HG02763 (cell line): Measurements from ENCODE around the gene CAB39L.

Experiments used
- ATAC-seq: cut with Tn5 transposase; IDR thresholded peaks from one replicate; pipeline ENCODE4 v1.9.1; 2021; ENCODE audit warnings: mild to moderate bottlenecking, moderate library complexity; ENCODE audit not compliant: unreplicated experiment

Gene CAB39L

GRCh38 chr13:49443357-49443703 is 534 bp downstream of the CAB39L start:
- ATAC-seq = no peak

GRCh38 chr13:49441846-49442245 is 2.0 kb downstream of the CAB39L start:
- no peak for ATAC-seq

- no peak for ATAC-seq
Measured at GRCh38 chr13:49441312-49441711, 2.6 kb downstream of the CAB39L start.

GRCh38 chr13:49439609-49440008 is 4.3 kb downstream of the CAB39L start:
- ATAC-seq = no peak

DNA sequence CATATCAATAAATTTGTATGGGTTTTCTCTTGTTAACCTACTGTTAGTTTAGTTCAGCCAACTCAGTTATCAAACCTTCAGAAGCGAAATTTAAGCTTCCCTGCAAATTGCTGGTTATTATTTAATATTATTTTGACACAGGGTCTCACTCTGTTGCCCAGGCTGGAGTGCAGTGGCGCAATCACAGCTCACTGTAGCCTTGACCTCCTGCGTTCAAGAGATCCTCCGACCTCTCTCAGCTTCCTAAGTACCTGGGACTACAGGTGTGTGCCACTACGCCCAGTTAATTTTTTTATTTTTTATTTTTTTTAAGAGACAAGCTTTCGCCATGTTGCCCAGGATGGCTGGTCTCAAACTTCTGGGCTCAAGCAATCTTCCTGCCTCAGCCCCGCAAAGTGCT is 6.2 kb downstream of the CAB39L start:
- no peak for ATAC-seq

- no peak for ATAC-seq
Measured at GRCh38 chr13:49436890-49437289, 7.0 kb downstream of the CAB39L start.

DNA sequence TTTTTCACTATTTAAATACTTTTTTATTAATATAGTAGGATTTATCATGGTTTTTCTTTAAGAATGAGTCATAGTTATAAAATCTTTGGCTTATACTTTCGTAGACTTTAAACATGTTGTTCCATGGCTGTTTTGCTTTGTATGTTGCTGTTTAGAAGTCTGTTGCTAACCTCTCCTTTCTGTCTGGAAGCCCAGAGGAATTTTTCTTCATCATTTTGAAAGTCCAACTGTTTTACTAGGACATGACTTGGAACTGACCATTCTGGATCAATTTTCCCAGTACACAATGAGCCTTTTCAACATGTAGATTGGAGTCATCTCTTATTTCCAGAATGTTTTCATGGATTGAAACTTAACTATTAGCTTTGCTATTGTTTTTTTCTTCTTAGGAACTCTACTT is 7.9 kb downstream of the CAB39L start:
- ATAC-seq = no peak

- ATAC-seq = no peak
Measured at GRCh38 chr13:49429121-49429520, 14.7 kb downstream of the CAB39L start.

GRCh38 chr13:49428041-49428763 is 15.7 kb downstream of the CAB39L start:
- no peak for ATAC-seq

DNA sequence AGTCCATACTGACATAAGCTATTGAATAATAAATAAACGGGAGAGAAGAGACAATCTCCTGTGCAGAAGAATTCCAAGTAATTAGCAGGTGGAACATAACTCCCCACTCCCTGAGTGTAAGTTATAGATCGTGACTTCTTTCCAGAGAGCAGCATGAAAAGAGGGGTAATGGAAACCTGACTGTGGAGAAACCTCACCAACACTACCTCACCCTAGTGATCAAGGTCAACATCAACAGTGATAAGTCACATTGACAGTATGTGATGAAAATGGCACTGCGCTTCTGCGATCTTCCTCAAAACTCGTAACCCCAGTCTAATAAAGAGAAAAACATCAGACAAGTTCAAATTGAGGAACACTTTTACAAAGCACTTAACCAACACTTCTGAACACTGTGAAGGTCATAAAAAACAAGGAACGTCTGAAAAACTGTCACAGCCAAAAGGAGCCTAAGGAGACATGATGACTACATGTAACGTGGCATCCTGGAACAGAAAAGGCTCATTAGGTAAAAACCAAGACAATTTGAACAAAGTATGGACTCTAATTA is 19.8 kb downstream of the CAB39L start:
- ATAC-seq = no peak

GRCh38 chr13:49421391-49421790 is 22.5 kb downstream of the CAB39L start:
- ATAC-seq = peak; percentile 60

DNA sequence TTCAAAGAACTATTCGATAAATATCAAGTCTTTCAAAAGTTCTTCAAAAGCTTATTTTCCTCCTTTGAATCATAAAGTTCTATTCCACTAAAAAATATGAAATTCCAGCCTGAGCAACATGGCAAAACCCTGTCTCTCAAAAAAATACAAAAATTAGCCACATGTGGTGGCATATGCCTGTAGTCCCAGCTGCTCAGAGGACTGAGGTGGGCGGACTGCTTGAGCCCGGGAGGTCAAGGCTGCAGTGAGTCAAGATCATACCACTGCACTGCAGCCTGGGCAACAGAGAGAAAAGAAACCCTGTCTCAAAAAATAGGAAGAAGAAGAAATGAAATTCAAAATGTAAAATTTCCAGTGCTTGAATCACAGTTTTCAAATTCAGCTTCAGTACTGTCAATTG is 24.6 kb downstream of the CAB39L start:
- ATAC-seq = no peak

GRCh38 chr13:49418206-49418605 is 25.7 kb downstream of the CAB39L start:
- ATAC-seq = no peak

DNA sequence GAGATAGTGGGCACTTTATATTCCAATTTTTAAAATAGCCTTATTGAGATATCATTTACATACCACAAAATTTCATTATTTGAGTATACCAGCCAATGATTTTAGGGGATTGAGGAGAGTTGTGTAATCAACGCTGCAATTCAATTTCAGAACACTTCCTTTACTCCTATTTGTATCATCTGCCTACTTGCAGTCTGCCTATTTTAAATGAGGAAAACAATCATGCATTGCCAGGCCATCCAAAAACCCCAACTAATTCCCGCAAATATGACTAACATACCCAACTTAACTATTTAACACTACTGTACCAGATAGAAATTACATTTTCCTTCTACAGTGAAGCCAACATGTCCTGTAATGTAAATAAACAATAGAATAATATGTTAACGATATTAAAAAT is 26.7 kb downstream of the CAB39L start:
- ATAC-seq = no peak

- ATAC-seq = no peak
Measured at GRCh38 chr13:49412749-49413148, 31.1 kb downstream of the CAB39L start.

DNA sequence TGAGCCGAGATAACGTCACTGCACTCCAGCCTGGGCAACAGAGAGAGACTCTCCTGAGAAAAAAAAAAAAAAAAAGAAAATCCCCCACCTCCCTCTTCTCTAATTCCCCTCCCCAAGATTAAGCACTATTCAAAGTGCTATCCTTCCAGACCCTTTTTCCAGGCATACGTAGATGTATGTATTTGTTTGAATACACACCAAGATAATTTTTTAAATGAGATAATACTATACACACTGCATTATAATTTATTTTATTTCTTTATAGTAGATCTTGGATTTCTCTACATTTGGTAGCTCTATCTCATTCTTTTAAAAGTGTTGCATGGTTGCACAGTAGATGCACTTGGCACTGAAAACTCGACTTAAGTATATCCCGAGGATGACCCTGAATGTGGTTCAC is 32.5 kb downstream of the CAB39L start:
- ATAC-seq = no peak

- ATAC-seq = no peak
Measured at GRCh38 chr13:49410477-49410876, 33.4 kb downstream of the CAB39L start.

DNA sequence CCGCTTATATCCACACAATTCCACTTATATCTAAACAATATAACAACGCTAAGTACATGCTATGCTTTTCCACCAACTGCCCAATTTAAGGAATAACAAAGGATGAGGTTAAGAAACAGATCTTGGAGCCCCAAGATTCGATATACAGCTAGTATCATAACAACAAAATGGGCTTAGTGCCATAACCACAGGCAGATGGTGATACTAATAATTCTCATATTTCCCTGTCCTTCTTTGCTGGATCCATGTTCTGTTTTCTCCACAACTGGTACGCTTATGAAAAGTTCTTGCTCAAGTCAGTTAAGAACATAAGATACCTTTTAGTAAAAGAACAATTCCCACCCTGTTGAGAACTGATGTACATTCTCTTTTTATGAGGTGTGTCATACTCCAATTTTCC is 33.9 kb downstream of the CAB39L start:
- ATAC-seq = no peak

DNA sequence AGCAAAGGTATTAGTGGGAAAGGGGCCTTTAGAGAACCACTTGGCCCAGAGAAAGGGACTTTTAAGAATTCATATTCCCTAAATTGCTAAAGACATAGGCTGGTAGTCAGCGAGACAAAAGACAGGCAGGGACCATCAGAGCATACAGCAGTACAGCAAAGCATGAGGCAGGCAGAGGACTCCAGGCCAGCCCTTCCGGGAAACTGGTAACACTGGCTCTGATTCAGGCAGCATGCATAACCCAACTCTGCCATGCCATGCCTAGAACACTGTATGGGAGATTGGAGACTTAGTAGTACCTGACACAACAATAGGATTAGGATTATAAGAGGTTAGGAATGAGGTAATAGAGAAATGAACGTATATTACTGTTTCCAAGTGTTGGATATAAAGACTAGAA is 34.9 kb downstream of the CAB39L start:
- ATAC-seq = no peak

GRCh38 chr13:49407936-49408335 is 35.9 kb downstream of the CAB39L start:
- no peak for ATAC-seq

- ATAC-seq = no peak
Measured at GRCh38 chr13:49407068-49407467, 36.8 kb downstream of the CAB39L start.

- ATAC-seq = no peak
Measured at GRCh38 chr13:49404703-49405020, 39.2 kb downstream of the CAB39L start.

DNA sequence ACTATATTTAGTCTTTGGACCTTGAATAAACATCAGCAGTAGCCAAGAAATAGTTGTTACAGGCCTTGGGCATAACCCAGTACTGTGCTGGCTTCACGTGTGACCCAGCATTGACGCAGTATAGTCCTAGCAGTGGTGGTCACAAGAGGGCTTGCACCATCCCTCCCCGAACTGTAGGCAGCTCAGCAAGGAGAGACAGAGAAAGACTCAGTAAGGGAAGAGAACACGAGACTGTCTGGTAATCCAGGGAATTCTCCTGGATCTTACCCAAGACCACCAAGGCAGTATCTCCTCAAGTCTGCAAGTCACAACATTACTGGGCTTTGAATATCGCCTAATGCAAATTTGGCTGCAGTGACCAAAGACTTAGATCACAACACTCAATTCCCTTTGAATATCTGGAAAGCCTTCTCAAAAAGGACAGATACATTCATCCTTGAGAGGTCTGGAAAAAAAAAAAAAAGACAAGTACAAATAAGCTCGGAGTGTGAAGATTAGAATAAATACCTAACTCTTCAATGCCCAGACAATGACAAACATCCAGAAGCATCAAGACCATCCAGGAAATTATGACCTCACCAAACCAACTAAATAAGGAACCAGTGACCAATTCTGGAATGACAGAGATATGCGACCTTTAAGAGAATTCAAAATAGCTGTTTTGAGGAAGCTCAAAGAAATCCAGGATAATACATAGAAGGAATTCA is 39.7 kb downstream of the CAB39L start:
- ATAC-seq = no peak
